Type B pancreatic cell (in vitro differentiated cells): ENCODE results near the gene CLTCL1. TPM values are rescaled to one million over a fixed set of nuclear protein-coding genes. Genes with fewer than 3 reads are reported as not detected.

ENCODE experiments used
- DNase-seq: peaks from one replicate; pipeline ENCODE4 v3.0.0; 2021; ENCODE audit warnings: mixed read lengths; ENCODE audit not compliant: unreplicated experiment; ENCODE audit errors: extremely low spot score
- H3K27ac Mint-ChIP-seq: 2 replicates; pipeline ENCODE4 v1.8.0; 2021; ENCODE audit warnings: mild to moderate bottlenecking, mixed read lengths
- H3K27me3 Mint-ChIP-seq: 2 replicates; pipeline ENCODE4 v1.8.0; 2021; ENCODE audit warnings: mixed read lengths
- H3K36me3 Mint-ChIP-seq: 2 replicates; pipeline ENCODE4 v1.8.0; 2021; ENCODE audit warnings: mixed read lengths
- H3K4me1 Mint-ChIP-seq: one replicate; pipeline ENCODE4 v1.8.0; 2021; ENCODE audit warnings: mixed read lengths; ENCODE audit not compliant: unreplicated experiment
- H3K4me3 Mint-ChIP-seq: 2 replicates; pipeline ENCODE4 v1.8.0; 2021; ENCODE audit warnings: mild to moderate bottlenecking, mixed read lengths
- H3K9me3 Mint-ChIP-seq: 2 replicates; pipeline ENCODE4 v1.8.0; 2021; ENCODE audit warnings: mixed read lengths
- total RNA-seq: library from RNA; stranded (reverse); gene quantifications from 2 replicates; pipeline ENCODE4 v1.2.1, GENCODE V29; 2021; ENCODE audit warnings: low replicate concordance
- TF ChIP-seq, protein P1 (sequence below): fragments of 200-600 bp; sonication (generic); conservative IDR thresholded peaks from 2 replicates; pipeline ENCODE4 v1.5.0; 2021; ENCODE audit warnings: antibody characterized with exemption, mild to moderate bottlenecking

The CLTCL1 gene
- total RNA-seq, 1 donor from 2014 or later: 11.6 TPM

DNA sequence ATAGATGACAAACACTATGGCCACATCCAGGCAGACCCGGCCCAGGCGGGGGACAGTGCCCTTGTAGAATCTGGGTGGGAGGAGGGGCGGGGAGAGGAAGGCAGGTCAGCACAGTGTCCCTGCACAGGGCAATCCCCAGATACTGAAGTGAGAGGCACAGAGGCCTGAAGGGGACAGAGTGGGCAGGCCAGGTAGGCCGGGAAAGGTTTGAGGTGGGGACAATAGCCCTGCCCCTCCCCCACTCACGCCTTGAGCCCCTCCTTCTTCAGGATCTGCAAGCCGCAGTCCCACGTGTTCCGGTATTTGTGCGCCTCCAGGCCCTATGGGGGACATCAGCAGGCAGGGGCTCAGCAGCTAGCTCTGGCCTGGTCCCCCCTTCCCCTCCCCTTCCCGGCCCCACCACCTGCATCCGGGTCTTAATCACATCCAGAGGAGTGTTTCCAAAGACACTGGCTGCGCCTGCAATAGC lies 115.3 kb downstream of the CLTCL1 start:
- TF ChIP-seq, protein P1, sequence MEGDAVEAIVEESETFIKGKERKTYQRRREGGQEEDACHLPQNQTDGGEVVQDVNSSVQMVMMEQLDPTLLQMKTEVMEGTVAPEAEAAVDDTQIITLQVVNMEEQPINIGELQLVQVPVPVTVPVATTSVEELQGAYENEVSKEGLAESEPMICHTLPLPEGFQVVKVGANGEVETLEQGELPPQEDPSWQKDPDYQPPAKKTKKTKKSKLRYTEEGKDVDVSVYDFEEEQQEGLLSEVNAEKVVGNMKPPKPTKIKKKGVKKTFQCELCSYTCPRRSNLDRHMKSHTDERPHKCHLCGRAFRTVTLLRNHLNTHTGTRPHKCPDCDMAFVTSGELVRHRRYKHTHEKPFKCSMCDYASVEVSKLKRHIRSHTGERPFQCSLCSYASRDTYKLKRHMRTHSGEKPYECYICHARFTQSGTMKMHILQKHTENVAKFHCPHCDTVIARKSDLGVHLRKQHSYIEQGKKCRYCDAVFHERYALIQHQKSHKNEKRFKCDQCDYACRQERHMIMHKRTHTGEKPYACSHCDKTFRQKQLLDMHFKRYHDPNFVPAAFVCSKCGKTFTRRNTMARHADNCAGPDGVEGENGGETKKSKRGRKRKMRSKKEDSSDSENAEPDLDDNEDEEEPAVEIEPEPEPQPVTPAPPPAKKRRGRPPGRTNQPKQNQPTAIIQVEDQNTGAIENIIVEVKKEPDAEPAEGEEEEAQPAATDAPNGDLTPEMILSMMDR: no peak
- Mint-ChIP-seq H3K36me3 (no peaks in the 10 kb centered on the region), H3K4me1 (peaks cover 23% of the 10 kb centered on the region), H3K27me3 (no peaks in the 10 kb centered on the region), H3K4me3 (peak overlapping the region; percentile 79), H3K9me3 (no peaks in the 10 kb centered on the region), H3K27ac (no peak overlapping the region)
- DNase-seq: no peak

DNA sequence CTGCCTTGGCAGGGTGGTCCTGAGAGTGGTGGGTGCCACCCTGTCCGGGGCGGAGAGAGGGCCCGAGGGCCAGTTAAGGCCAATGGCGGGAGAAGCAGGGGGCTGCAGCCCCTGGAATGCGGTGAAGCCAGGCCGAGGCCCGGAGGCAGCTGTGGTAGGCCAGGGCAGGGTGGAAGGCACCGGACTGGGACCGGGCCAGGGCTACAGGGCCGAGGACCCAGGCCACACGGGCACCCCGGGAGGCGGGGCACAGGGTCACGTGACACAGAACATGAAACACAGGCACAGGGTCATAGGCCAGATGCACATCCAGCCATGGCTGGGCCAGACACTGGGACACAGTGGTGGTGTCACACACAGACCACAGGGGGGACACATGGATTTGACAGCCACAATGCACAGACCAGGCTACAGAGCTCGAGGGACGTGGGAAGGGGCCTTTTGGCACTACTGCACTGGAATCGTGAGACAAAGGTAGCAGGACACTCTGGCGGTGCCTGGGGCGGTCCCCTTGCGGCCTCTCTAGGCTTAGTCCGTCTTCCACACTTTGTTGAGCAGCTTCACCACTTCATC lies 115.8 kb downstream of the CLTCL1 start:
- Mint-ChIP-seq H3K4me3 (peak overlapping the region; percentile 79), H3K4me1 (peaks cover 23% of the 10 kb centered on the region), H3K9me3 (no peaks in the 10 kb centered on the region), H3K27ac (no peak overlapping the region), H3K36me3 (no peaks in the 10 kb centered on the region), H3K27me3 (peaks cover 2% of the 10 kb centered on the region)
- TF ChIP-seq, protein P1: no peak
- DNase-seq: no peak

DNA sequence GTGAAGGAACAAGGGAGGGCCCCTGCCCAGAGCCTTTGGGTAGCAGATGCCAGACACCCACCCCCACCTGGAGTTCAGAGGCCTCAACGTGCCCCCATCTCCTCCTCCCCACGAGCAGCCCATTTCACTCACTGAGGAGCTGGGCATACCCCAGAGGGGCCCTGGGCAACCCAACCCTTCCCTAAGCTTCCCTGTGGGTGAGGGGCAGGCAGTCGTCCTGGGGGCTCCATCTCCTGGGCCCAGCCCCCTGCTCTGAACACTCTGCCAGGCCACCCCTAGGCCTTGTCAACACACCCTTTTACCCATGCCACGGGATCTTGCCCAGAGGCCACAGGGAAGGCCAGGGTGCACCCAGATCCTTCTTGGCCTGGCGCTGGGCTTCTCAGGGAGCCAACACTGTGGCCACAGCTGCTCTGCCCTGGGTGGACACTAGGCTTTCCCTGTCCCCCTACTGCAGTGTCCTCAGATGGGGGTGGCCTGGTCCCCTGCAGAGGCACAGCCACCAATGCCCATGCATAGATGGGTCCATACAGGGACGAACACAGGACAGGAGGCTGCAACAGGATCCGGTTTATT lies 116.4 kb downstream of the CLTCL1 start:
- Mint-ChIP-seq H3K4me3 (no peak overlapping the region), H3K27me3 (peaks cover 8% of the 10 kb centered on the region), H3K4me1 (peaks cover 23% of the 10 kb centered on the region), H3K36me3 (no peaks in the 10 kb centered on the region), H3K27ac (no peak overlapping the region), H3K9me3 (no peaks in the 10 kb centered on the region)
- TF ChIP-seq, protein P1: no peak
- no peak for DNase-seq

DNA sequence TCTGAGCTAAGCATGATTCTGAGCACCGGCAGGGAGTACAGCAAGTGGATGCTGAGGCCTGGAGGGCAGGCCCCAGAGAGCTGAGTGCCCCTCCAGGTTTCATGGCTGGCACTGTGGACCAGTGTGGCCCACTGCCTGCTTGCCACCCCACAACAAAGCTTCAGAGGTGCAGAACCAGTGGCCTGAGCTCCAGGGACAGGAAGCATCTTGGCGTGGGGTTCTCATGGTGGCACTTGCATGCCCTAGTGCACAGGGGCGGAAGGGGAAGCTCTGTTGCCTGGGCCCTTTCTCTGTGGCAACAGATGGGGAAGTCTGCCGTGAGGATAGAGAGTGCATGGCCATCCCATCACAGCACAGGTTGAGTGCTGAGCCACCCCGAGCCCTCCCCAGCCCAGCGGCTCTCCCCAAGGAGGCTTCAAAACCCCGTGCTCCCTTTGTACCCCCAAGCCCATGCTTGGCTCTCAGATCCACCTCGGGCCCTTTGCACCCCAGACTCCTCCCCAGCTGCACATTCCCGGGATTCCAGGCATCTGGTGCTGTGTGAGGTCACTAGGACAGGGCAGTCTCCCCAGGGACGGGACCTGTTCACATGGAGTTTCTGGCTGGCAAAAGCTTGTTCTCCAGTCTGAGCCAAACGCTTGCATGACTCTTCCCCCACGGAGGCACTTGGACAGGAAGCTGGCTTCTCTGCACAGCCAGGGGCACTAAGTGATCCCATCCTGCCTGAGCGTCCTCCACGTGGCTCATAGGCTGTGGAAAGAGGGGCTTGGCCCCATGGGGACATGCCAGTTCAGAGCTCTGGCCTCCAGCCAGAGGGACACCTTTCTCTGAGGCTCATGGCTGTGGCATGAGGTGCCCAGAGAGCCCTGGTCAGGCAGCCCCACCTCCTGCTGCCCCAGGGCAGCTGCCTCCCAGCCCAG lies 117.2 kb downstream of the CLTCL1 start:
- Mint-ChIP-seq H3K27ac (peak overlapping the region; percentile 63), H3K9me3 (no peaks in the 10 kb centered on the region), H3K36me3 (no peaks in the 10 kb centered on the region), H3K4me3 (peak overlapping the region; percentile 90), H3K27me3 (peaks cover 15% of the 10 kb centered on the region), H3K4me1 (peaks cover 19% of the 10 kb centered on the region)
- DNase-seq: no peak
- TF ChIP-seq, protein P1: no peak

DNA sequence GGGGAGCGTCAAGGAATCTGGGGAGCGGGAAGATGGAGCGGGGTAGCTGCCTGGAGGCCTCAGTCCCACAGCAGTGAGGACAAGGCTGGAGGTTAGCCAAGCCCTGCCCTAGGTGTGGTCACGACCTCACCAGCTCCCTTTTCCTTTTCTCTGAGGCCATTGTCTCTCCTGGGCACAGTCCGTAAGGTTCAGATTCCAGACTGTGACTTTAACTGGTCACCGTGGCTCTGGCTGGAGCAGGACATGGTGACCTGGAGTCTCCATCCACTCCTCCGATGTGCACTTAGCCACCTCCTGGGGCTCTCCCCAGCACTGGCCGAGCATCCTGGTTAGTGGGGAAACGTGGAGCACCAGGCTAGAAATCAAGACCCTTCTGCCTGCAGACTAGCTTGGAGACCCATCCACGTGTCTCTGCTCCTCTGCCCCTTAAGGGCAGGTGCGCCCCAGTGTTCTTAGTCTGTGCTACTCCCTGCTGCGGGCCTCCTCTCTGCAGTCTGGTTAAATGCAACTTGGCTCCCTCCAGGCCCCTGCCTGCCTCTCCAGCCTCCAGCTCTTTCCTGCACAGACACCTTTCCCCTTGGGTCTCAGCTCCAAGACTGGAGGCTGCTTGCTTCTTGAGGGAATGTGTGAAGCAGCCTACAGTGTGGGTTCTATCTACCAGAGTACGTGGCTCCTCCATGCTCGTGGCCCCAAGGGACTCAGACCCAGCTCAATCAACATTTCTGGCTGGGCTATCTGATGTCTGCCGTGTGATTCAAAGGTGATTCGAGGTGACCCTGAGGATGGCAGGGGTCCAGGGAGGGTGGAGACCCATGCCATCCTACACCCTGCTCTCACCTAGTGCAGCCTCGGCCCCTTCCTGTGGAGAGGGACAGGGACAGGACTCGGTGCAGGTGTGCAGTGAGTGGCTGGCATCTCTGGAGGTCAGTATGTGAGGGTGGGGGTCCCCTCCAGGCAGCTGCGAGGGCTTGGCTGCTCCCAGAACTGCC lies 118.2 kb downstream of the CLTCL1 start:
- no peaks in the 10 kb centered on the region for H3K36me3 Mint-ChIP-seq
- H3K27me3 Mint-ChIP-seq: peaks cover 25% of the 10 kb centered on the region
- no peaks in the 10 kb centered on the region for H3K9me3 Mint-ChIP-seq
- H3K4me3 Mint-ChIP-seq: peak overlapping the region; percentile 90
- H3K4me1 Mint-ChIP-seq: peaks cover 17% of the 10 kb centered on the region
- H3K27ac Mint-ChIP-seq: peak overlapping the region; percentile 91
- TF ChIP-seq, protein P1: no peak
- DNase-seq: no peak
